ENCODE data around the gene CWC22.
"Not testable (repeated sequence)": the region's sequence is repeated elsewhere in the genome, so short reads cannot be mapped to it uniquely, and the experiment has no call there.

CWC22 gene

DNA sequence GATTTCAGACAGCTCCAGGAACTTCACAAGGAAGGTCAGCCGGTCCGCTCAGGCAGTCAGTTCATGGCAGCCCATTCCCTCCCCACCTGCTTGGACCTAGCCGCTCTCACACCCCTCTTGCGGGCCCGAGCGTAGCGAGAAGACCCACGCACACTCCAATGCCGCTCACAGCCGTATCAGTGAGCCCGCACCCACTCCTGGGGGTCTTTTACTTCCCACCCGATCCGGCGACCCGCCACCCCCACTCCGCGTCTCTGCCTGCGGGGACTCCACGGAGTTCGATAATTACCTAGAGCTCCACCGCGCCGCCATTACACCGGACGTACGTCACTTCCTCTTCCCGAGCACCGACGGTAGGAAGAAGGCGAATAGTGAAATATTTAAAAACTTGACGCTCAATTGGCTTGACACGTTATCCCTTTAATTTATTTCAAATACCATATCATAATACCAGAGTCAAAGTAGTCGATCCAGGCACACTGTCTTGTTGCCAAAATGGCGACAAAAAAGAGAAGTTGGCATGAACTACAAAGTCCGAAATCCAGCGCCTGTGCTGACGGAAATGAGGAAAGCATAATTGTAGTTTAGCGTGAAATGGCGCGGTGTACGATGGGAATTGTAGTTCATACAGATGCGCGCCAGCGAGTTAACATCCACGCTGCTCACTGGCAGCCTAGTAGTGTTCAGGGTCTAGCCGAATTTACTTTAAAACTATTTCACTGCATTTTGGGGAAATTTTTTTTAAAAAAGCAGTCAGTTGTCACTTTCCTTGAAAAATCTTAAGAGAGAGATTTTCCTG is at the start of gene CWC22:
Gene CWC22 (minus strand): TSS at position 517 of the 799 bp plus-strand sequence. CDS start 13,956 bp downstream, outside the sequence.
- peak; percentile 82 for DNase-seq

DNA sequence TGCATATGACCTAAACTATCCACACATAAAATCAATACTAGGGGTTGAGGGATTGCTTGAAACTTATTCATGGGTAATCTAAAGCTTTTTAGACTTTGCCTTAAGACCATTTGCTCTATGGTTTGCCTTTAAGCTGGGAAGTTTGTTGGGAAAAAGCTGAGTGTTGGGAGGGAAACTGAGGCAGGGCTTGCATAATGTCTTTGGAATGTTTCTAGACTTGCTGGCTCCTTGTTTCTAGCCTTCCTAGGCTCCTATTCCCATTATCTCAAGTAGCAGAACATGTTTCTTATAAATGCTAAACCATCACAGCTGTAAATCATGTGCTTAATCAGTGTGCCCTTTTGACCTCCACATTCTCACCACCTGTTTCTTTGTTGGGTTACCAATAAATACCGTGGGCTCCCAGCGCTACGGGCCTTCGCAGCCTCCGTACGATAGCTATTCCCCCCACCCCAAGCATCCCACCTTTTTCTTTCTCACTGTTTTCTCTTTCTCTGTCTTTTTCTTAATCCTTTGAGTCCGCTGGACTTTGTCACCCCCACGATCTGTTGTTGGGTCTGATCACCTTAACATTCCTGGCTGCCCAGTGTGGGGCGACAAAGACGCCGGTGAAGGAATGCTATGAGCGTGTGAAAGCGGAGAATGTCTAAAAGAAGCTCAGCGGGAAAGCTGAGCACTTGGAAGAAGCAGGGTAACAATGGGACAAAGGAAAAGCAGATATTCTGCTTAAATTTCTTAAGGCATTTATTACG is 49.4 kb upstream of the CWC22 start:
- peak; percentile 1 for DNase-seq

DNA sequence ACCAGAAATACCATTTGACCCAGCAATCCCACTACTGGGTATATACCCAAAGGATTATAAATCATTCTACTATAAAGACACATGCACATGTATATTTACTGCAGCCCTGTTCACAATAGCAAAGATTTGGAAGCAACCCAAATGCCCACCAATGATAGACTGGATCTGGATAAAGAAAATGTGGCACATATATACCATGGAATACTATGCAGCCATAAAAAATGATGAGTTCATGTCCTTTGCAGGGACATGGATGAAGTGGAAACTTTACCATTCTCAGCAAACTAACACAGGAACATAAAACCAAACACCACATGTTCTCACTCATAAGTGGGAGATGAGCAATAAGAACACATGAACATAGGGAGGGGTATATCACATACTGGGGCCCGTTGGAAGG is 47.5 kb upstream of the CWC22 start:
- DNase-seq = not testable (repeated sequence)

DNA sequence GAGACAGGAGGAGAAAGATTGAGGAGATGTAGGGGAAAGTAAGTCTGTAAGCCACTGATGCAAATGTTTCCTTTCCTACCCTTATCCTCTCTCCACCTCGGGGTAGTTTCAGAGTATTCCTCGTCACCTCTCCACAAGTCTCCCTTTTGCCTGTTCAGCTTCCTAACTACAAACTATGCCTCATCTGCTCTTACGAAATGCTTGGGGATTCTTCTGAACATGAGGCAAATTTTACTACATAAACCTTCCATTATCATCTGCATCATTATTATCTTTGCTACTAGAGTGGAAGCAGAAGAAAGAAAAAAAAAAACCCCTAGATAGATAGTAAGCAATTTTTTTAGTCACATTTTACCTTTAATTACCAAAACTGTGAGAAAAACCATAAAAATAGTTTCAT is 43.1 kb upstream of the CWC22 start:
- no peak for DNase-seq

DNA sequence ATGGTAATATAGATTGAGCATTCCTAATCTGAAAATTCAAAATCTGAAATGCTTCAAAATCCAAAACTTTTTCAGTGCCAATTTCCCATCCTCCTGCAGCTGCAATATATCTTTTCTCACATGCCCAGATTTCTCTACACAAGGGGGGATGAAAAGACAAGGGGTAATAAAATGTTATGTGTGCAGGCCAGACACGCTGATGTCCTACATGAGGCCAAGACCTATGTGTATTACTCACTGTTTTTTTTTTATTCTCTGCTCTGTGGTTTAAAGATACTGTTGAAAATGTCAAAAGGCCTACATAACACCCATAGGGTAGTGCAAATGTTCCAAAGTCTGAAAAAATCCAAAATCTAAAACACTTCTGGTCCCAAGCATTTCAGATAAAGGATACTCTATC is 41.2 kb upstream of the CWC22 start:
- no peak for DNase-seq

DNA sequence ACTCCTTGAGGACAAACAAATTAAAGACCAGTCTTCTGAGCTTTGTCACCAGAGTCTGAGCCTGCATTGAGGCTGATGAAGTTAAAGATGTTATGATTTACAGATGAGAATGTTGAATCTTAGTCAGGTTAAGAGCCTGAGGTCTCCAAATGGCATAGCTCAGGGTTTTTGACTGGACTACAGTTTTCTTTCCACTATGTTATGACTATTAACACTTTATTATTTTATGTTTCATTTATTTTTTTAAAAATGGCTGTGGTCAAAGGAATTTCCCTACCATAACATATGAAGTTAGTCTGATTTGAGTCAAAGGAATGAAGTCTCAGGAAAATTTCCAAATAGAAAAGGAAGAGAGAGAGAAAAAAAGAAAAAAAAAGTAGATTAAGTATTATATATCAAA is 39.7 kb upstream of the CWC22 start:
- DNase-seq = no peak

DNA sequence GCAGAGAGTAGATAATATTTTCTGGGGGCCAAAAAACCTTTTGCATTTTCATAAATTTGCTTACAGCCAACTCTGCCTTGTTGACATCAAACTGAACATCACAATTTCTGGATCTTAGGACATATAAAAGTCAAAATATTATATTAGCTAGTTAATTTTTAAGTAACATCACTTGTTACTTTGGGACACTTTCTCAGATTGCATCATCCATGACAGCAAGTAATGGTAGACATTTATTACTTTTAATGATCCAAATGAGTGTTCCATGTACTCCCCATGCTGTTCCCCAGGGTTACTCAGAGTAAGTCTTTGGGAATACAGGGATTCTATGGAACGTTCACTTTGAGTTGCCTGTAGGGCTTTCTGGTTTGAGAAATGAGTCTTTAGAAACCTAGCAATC is 39.1 kb upstream of the CWC22 start:
- DNase-seq = no peak

DNA sequence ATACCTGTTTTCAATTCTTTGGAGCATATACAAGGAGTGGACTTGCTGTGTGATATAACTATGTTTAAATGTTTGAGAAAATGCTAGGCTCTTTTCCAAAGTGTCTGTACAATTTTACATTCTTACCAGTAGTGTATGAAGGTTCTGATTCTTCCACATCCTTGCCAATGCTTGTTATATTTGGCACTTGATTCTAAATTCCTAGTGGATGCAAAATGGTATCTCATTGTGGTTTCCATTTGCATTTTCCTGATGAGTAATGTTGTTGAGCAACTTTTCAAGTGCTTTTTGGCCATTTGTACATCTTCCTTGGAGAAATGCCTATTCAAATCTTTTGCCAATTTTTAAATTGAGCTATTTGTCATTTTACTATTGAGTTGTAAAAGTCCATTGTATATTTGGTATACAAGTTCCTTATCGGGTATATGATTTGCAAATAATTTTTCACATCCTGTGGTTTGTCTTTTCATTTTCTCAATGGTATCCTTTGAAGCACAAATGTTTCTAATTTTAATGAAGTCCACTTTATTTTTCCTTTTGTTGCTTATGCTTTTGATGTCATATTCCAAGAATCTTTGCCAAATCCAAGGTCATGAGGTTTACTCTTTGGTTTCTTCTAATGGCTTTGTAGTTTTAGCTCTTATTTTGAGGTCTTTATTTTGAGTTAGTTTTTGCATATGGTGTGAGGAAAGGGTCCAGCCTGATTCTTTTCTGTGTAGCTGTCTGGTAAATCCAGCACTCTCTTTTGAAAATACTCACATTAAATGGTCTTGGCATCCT is 33.2 kb upstream of the CWC22 start:
- DNase-seq = no peak

DNA sequence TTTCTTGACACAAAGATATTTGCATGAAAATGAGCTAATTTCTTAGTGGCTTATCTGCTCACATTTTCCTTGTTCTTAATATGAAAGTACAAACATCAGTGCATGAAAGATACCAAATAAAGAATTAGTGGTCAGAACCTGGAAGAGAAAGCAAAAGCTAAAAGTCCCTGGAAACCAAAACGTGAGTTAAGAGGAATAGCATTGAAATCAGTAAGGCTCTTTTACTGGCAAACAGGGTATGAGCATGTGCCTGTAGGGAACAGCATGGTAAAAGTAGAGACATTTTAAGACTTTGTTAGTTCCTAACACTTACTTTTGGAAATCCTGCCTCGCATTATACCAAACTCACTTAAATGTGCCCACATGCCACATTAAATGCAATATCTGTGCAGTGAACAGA is 31.9 kb upstream of the CWC22 start:
- DNase-seq = no peak

DNA sequence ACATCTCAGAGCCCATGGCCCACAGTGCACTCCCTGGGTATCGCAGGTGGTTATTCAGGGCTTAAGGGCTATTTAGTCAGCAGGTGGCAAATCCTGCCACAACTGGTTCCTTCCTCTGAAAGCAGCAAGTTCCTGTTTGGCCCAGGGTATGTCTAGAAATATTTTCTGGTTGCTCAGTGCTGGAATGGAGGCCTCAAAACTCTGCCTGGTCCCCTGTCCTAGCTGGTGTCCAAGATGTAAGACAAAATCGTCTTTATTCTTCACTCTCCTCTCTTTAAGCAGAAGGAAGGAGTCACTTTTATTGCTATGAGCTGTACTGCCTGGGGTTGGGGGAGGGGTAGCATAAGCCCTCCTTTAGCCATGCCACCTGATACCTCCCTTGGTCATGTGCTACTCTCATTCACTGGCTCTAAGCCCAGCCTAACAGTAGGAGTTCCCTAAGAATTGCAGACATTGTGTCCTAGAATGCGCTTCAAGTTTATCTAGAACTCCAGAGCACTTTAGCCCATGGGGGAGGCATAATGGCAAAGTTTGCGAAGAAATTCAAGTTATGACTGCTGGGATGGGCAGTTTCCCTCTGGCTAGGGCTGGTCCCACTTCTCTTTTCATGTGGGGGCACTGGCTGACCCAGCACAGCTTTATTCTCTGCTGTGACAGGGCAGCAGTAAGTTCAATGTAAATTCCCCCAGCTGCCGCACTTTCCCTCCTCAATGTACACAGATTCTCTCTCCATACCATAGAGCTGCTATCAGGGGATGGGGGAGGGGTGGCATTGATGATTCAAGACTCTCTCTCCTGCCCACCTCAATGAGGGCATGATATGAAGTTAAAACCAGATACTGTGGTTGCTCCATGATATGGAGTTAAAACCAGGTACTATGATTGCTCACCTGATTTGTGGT is 27.1 kb upstream of the CWC22 start:
- peak; percentile 24 for DNase-seq

DNA sequence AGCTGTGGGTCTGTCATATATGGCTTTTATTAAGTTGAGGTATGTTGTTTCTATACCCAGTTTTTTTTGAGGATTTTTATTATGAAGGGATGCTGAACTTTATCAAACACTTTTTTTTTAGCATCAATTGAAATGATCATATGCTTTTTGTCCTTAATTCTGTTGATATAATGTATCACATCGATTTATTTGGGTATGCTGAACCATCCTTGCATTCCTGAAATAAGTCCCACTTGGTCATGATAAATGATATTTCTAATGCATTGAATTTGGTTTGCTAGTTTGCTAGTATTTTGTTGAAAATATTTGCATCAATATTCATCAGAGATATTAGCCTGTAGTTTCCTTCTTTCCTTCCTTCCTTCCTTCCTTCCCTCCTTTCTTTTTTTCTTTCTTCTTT is 22.5 kb upstream of the CWC22 start:
- DNase-seq = no peak

DNA sequence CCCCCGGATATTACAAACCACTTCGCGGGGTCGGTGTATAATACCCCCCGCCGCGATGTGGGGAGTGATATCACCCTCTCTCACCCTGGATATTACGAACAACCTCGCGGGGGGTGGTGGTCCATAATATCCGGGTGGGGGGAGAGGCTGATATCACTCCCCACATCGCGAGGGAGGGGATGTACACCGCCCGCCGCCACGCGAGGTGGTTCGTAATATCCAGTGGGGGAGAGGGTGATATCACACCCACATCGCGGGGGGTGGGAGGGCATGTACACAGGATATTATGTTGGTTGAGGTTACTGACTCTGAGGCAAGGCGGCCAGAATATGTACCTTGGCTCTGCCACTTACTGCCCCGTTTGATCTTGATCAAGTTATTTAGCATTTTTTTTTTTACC is 14.8 kb upstream of the CWC22 start:
- no peak for DNase-seq

DNA sequence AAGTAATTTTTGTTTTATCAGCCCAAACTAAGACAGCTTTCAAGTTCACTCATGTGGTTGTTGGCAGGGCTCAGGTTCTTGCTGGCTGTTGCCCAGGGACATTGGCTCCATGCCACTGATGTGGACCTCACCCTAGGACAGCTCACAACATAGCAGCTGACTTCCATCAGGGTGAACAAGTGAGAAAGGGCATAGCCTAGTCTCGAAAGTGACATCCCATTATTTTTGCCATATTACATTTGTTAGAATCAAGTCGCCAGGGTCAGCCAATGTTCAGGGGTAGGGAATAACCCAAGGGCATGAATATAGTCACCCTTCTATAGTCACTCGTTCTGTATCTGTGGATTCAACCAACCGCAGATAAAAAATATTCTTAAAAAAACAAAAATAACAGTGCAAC is 10.7 kb upstream of the CWC22 start:
- no peak for DNase-seq

DNA sequence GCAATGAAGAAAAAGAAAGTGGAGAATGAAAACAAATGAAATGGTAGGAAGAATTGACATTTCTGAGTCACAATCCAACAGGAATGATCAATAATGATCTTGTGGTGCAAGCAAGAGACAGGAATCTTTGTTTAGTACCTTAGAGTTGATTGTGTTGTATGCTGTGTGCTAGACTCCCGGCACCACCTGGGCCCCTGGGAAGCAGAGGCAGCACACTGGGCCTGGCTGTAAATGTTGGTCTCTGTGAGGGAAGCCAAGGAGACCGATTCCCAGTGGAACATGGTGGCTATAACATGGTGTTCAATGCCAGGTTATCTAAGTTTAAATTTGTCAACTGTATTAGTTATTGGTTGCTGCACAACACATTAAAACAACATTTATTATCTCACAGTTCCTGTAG is 9.8 kb upstream of the CWC22 start:
- DNase-seq = no peak

DNA sequence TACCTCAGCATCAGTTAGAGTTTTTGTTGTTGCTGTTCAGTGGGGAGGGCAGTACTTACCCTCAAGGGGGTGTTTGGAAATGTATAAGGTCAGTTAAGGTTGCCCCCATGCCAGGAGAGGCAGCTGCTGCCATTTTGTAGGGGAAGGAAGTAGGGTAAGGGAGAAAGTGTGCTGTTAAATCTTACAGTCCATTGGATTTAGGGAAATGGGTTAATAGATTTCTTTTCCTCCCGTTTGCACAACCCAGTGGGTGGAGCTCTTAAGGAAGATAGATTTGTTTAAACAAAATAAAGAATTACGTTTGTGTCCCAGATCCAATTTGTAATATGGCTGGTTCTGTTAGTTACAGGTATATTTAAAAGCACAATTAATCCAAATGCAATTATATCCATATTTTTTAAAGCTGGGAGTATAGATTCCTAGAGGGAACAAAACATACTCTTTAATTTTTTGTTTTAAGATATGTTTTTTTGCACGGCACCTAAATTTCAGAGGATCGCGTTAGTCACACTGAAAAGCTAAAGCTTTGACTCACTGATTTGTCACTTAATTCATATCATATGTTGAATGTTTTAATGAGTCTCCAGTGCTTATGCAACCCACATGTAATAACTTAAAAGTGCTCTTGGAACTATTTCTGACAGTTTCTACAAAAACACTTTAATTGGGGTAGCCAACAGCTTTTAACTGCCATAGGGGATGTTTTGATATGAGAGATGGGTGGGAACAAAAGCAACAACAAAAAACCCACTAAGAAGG is 9.0 kb upstream of the CWC22 start:
- no peak for DNase-seq

DNA sequence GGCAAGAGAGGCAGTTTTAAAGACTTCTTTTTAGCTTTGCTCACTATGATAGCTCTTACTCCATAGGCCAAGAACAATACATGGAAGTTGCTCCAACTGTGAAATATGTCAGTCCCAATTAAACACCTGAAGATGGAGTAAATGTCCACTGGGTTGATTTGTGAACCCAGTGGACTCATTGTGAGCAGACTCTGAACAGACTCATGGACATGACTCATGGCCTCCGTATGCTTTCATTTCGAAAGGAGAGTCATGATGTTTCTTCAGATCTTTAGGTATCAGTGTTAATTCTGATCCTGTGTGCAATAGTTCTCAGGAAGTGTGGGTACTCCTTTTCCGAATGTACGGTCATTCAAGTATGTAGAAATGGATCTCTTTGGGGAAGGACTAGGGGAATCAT is 5.4 kb upstream of the CWC22 start:
- no peak for DNase-seq

DNA sequence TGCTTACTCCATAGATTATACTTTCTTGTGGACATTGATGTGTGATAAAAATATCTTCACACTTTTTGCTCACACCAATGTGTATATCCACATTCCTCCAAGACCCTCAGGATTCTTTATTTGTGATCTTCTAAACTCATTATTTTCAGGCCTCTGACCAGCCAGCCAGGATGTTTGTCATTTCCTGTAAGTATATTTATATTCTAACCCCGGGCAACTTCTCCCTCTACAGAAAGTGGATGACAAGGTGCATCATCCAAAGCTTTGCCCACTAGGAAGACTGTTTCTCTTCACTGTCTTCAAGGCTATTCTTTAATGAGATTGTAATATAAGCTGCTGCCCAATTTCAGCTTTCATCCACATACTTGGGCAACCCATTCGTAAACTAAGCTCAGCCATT is 3.6 kb upstream of the CWC22 start:
- no peak for DNase-seq

DNA sequence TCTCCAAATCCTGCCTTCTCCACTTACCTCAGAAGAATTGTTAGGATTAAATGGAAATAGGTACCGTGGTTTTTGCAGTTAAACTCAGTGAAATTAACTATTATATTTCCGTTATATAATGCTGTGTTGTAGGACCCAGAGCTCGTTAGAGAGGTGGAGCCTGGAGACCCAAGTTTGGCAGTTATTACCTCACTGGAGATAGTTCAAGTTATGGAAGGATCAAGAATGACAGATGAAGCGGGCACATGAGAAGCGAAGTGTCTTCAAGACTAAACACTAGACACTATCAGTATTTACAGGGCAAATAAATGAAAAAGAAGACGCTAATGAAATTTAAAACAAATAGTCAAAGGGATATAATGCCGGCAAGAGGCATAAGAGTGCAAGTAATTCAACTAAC is 866 bp downstream of the CWC22 start:
- no peak for DNase-seq

DNA sequence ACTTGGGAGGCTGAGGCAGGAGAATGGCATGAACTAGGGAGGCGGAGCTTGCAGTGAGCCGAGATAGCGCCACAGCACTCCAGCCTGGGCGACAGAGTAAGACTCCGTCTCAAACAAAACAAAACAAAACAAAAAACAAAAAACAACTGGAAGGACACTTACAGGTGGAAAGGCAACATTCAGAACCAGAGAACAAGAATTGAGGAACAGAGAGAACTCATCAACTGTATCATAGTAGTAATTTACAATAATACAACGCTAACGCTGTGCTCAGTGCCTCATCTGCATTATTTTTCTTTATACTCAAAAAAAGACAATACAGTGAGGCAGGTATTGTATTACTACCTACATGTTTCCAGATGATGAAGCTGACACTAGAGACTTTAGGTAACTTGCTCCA is 1.6 kb downstream of the CWC22 start:
- not testable (repeated sequence) for DNase-seq

DNA sequence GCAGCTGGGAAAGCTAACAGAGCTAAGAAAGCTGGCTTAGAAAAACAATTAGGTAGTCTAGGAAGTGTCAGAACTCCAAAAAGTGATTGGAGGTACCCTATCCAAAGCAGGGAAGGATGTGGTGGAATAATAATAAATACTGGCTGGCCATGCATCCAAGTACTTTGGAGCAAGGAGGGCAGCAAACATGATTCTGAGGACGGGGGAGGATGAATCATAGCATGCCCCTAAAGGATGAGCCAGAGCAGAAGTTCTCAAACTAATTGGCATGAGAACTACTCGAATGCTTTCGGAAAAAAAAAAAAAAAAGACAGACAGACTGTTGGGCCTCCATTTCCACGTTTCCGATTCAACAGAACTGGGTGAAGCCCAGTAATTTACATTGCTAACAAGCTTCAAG is 2.4 kb downstream of the CWC22 start:
- DNase-seq = no peak

DNA sequence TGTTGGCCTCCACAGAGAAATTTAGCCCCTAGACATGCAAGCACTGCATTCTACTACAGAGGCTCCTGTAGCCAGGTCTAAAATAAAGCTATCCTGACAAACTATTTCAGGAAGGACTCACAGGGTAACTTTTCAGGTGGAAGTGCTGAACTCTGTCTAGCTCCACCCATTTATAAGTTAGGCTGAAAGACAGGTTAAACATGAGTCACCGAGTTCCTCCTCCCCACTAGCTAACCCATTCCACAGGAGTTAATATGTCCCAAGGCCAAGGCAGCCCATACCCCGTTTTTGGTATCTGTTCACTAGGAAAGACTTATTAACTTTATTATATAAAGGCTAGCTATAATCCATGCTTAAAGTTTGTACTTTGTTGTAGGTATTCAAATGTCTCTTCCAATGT is 3.5 kb downstream of the CWC22 start:
- DNase-seq = no peak

DNA sequence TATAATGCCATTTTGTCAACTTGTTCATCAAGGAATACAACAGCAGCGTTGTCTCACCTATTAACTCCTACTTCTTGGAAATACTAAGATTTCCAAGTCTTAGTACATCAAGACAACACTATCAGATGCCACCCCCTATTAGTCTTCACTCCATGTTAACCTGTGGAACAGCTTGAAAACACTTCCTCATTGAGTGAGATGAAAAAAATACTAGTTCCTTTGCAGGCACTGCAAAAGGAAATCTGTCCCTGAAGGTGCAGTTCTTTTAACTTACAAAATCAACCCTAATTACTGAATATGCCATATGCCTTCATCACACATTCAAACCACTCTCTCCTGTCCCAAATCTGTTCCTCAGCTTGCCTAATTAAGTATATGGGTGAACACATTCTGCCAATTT is 4.0 kb downstream of the CWC22 start:
- DNase-seq = no peak
